K562 (cell line): Measurements from ENCODE around the gene ATXN1. TPM values are rescaled to one million over a fixed set of nuclear protein-coding genes. Genes with fewer than 3 reads are reported as not detected.

Source experiments
- ATF2 ChIP-seq: sonication (generic); formaldehyde crosslinking; IDR thresholded peaks from 2 replicates; pipeline ENCODE4 v1.8.1; 2022; ENCODE audit warnings: missing genetic modification reagents
- EP300 ChIP-seq: IDR thresholded peaks from 2 replicates; pipeline ENCODE4 v1.6.1; 2012; ENCODE audit warnings: low read length, improper control_type of control experiment
- ETV1 ChIP-seq: fragments of 450-650 bp; conservative IDR thresholded peaks from 2 replicates; pipeline ENCODE4 v1.6.1; 2016; ENCODE audit warnings: missing genetic modification characterization, control low read depth, low read depth, missing compliant biosample characterization
- FOXK1 ChIP-seq: sonication (generic); formaldehyde crosslinking; IDR thresholded peaks from 2 replicates; pipeline ENCODE4 v1.8.0; 2022; ENCODE audit warnings: missing genetic modification reagents, mild to moderate bottlenecking, borderline replicate concordance
- FOXP1 ChIP-seq: sonication (generic); formaldehyde crosslinking; IDR thresholded peaks from 2 replicates; pipeline ENCODE4 v1.8.0; 2022; ENCODE audit warnings: mild to moderate bottlenecking, missing genetic modification reagents
- HEY1 ChIP-seq: fragments of 250-450 bp; sonication (Bioruptor Pico); IDR thresholded peaks from 2 replicates; pipeline ENCODE4 v1.5.0; 2020; ENCODE audit warnings: mild to moderate bottlenecking, moderate library complexity, borderline replicate concordance
- HMG20A ChIP-seq: fragments of 450-650 bp; formaldehyde crosslinking; conservative IDR thresholded peaks from 2 replicates; pipeline ENCODE4 v1.4.0; 2020; ENCODE audit warnings: mild to moderate bottlenecking, mixed read lengths
- KLF13 ChIP-seq: fragments of 450-650 bp; IDR thresholded peaks from 2 replicates; pipeline ENCODE4 v1.6.1; 2016; ENCODE audit warnings: missing genetic modification characterization, low read depth, mild to moderate bottlenecking, missing compliant biosample characterization, moderate library complexity, borderline replicate concordance
- MCM2 ChIP-seq: fragments of 450-650 bp; IDR thresholded peaks from 2 replicates; pipeline ENCODE4 v1.6.1; 2017; ENCODE audit warnings: low read depth, mild to moderate bottlenecking
- MEIS2 ChIP-seq: fragments of 450-650 bp; IDR thresholded peaks from 2 replicates; pipeline ENCODE4 v1.6.1; 2014; ENCODE audit warnings: mild to moderate bottlenecking; ENCODE audit not compliant: partially characterized antibody
- SRSF7 ChIP-seq: fragments of 200-400 bp; formaldehyde crosslinking; optimal IDR thresholded peaks from 2 replicates; pipeline ENCODE3; 2017; ENCODE audit warnings: mild to moderate bottlenecking, low read depth, low read length
- STAT5A ChIP-seq: IDR thresholded peaks from 2 replicates; pipeline ENCODE4 v1.6.1; 2012; ENCODE audit warnings: low read length, inconsistent platforms, borderline replicate concordance
- UBTF ChIP-seq, 2 experiments: IDR thresholded peaks; 2 replicates each; pipeline ENCODE4 v1.6.1; 2012; ENCODE audit warnings: improper control_type of control experiment in 2 of 2, low read depth in 2 of 2, low read length in 2 of 2, borderline replicate concordance in 1 of 2
- ZHX1 ChIP-seq: fragments of 150-350 bp; conservative IDR thresholded peaks from 2 replicates; pipeline ENCODE4 v1.6.1; 2014; ENCODE audit warnings: low read length
- ZNF282 ChIP-seq: sonication (generic); formaldehyde crosslinking; IDR thresholded peaks from 2 replicates; pipeline ENCODE4 v1.8.1; 2023; ENCODE audit warnings: missing genetic modification reagents
- ZNF445 ChIP-seq: fragments of 250-450 bp; sonication (Bioruptor Pico); IDR thresholded peaks from 2 replicates; pipeline ENCODE4 v1.4.0; 2020; ENCODE audit warnings: low read depth, mild to moderate bottlenecking, moderate library complexity
- polyA plus RNA-seq, 8 experiments: library from polyadenylated mRNA; depleted of rRNA in 4 of 8; stranded (reverse) in 5 of 8; unstranded in 3 of 8; fragments of >200 nt; fragmentation: Nextera tagmentation in 2 of 8; fragmentation: Illumina TruSeq in 1 of 8; extraction: Ambion mirVana in 2 of 8; extraction: Trizol in 1 of 8; gene quantifications; 2 replicates each; pipeline versions ENCODE4 v1.2.1 to v1.2.3, GENCODE V29; 2011 to 2014; ENCODE audit warnings: inconsistent platforms in 1 of 8, missing spikeins in 1 of 8
- total RNA-seq, 7 experiments: library from RNA; depleted of rRNA in 6 of 7; stranded (reverse); fragments of >200 nt in 6 of 7; fragmentation: Illumina TruSeq in 2 of 7; extraction: Trizol in 2 of 7; gene quantifications; 2 replicates each; pipeline versions ENCODE4 v1.2.1 to v1.2.3, GENCODE V29; 2011 to 2021; ENCODE audit warnings: low replicate concordance in 1 of 7
- TF ChIP-seq, protein P1 (sequence below): fragments of 250-450 bp; sonication (Bioruptor Pico); IDR thresholded peaks from 2 replicates; pipeline ENCODE4 v1.5.0; 2021

Gene ATXN1
- total and polyA plus RNA-seq, 9 of the 15 experiments (the other 6 are each of a cell fraction or from before 2014, with no cell fraction given): under 0.01 to 1.2 (median 0.58) TPM

- TF ChIP-seq ZHX1 (no peak), STAT5A (no peak), MCM2 (no peak), SRSF7 (peak; percentile 68), EP300 (no peak), ZNF282 (CRISPR knock-in tag) (0 out of 2 replicates have a peak, but pooled peaks have one; percentile 27), FOXK1 (CRISPR knock-in tag) (no peak), FOXP1 (CRISPR knock-in tag) (0 out of 2 replicates have a peak, but pooled peaks have one; percentile 41), MEIS2 (no peak), UBTF (IDR thresholded peaks at IDR 0.05; ENCODE audit: borderline replicate concordance in 1 of 2, low read depth in 2 of 2, low read length in 2 of 2) (peak; percentile 90 to 96; a peak in 2 of 4 replicates), HMG20A (CRISPR knock-in tag) (no peak), ZNF445 (CRISPR knock-in tag) (no peak), ETV1 (tag) (no peak), HEY1 (CRISPR knock-in tag) (no peak), ATF2 (CRISPR knock-in tag) (no peak), KLF13 (tag) (no peak)
- TF ChIP-seq, protein P1, sequence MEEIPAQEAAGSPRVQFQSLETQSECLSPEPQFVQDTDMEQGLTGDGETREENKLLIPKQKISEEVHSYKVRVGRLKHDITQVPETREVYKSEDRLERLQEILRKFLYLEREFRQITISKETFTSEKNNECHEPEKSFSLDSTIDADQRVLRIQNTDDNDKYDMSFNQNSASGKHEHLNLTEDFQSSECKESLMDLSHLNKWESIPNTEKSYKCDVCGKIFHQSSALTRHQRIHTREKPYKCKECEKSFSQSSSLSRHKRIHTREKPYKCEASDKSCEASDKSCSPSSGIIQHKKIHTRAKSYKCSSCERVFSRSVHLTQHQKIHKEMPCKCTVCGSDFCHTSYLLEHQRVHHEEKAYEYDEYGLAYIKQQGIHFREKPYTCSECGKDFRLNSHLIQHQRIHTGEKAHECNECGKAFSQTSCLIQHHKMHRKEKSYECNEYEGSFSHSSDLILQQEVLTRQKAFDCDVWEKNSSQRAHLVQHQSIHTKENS: no peak
These were observed 1.4 kb downstream of the ATXN1 start (continued) for GRCh38 chr6:16759646-16760515.
